ENCODE data around the gene MOGAT1.

MOGAT1 gene

DNA sequence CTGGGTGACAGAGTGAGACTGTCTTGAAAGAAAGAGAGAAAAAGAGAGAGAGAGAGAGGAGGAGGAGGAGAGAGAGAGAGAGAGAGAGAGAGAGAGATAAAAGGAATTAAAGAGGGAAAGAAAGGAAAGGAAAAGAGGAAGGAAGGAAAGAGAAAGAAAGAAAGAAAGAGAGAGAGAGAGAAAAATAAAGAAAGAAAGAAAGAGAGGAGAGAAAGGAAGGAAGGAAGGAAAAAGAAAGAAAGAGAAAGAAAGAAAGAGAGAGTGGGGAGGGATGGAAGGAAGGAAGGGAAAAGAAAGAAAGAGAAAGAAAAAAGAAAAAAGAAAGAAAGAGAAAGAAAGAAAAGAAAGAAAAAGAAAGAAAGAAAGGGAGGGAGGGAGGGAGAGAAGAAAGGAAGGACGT is 29.8 kb downstream of the MOGAT1 start:
- TF ChIP-seq, protein P1, sequence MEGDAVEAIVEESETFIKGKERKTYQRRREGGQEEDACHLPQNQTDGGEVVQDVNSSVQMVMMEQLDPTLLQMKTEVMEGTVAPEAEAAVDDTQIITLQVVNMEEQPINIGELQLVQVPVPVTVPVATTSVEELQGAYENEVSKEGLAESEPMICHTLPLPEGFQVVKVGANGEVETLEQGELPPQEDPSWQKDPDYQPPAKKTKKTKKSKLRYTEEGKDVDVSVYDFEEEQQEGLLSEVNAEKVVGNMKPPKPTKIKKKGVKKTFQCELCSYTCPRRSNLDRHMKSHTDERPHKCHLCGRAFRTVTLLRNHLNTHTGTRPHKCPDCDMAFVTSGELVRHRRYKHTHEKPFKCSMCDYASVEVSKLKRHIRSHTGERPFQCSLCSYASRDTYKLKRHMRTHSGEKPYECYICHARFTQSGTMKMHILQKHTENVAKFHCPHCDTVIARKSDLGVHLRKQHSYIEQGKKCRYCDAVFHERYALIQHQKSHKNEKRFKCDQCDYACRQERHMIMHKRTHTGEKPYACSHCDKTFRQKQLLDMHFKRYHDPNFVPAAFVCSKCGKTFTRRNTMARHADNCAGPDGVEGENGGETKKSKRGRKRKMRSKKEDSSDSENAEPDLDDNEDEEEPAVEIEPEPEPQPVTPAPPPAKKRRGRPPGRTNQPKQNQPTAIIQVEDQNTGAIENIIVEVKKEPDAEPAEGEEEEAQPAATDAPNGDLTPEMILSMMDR (IDR thresholded peaks at IDR 0.05) = no peak
- intact Hi-C loops (cut with DNase I; ENCODE audit: low total_unique reads) = no loop called here
- Histone ChIP-seq H3K27ac (no peak overlapping the region), H3K27me3 (no peaks in the 10 kb centered on the region), H3K9me3 (no peaks in the 10 kb centered on the region), H3K4me3 (no peak overlapping the region), H3K36me3 (no peaks in the 10 kb centered on the region), H3K4me1 (peaks cover 0 to 25% (median 6%) of the 10 kb centered on the region in 4 donors)
- no peak for DNase-seq

DNA sequence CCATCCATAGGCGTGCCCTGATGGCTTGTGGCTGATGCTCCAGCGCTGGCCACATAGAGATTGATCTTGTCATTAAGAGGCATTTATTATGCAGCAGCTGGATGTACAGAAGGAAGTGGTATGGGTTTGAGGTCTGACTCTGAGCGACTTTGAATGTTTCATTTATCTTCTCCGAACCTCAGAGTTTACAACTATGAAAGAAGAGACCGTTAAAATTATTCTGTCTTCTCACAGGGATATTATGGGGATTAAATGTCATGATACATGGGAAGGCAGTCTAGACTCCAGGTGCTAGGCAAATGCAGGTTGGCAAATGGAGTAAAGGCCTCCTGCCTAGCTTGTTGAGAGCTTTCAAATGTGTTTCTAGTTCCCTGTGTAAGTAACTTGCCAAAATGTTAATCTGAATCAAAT is 30.3 kb downstream of the MOGAT1 start:
- H3K36me3 ChIP-seq = no peaks in the 10 kb centered on the region
- H3K9me3 ChIP-seq = no peaks in the 10 kb centered on the region
- DNase-seq = no peak
- intact Hi-C loops (cut with DNase I; ENCODE audit: low total_unique reads) = no loop called here
- H3K27ac ChIP-seq = no peak overlapping the region
- TF ChIP-seq, protein P1 (IDR thresholded peaks at IDR 0.05) = no peak
- peaks cover 0 to 30% (median 6%) of the 10 kb centered on the region in 4 donors for H3K4me1 ChIP-seq
- no peak overlapping the region for H3K4me3 ChIP-seq
- H3K27me3 ChIP-seq = no peaks in the 10 kb centered on the region

DNA sequence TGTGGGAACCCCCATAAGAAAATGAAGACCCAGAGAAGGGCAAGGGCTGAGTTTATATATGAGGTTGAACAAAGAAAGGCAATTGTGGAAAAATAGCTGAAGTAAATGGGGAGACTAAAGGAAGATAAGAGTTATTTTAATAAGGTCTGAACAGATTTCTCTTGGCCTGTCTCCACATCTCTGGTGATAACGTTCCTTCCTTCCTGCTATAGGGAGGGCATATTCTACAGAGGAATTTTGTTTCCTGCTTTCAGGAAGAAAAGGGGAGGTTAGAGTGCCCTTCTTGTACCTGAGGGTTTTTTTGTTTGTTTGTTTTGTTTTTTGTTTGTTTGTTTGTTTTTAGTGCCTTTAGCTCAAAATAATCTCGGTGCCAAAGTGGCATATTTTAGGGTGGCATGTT is 31.6 kb downstream of the MOGAT1 start:
- H3K4me1 ChIP-seq = peaks cover 0 to 42% (median 6%) of the 10 kb centered on the region in 4 donors
- no peaks in the 10 kb centered on the region for H3K9me3 ChIP-seq
- intact Hi-C loops (cut with DNase I; ENCODE audit: low total_unique reads) = no loop called here
- H3K27me3 ChIP-seq = no peaks in the 10 kb centered on the region
- TF ChIP-seq, protein P1 (IDR thresholded peaks at IDR 0.05) = no peak
- no peaks in the 10 kb centered on the region for H3K36me3 ChIP-seq
- H3K4me3 ChIP-seq = no peak overlapping the region
- peak overlapping the region in 1 of 2 donors; percentile 64 for H3K27ac ChIP-seq
- no peak for DNase-seq

DNA sequence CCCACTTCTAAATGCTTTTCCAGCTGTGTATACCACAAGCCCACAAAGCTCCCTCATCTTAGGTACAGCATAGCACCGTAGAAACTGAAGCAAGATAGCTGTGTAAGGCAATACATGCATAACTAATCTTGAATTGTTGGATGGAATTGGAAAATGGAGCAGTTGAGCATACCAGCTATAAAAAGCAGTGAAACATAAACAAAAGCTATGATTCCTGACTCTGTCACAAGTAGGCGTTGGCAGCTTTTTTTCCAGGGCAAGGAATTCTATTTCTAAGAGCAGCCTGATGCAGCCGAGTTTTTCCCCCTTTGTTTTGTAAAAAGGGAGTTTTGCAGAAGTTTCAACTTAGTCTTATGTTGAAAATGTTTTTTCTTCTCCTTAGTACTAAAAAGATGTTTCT is 32.4 kb downstream of the MOGAT1 start:
- no peak overlapping the region for H3K4me3 ChIP-seq
- H3K27me3 ChIP-seq = no peaks in the 10 kb centered on the region
- H3K9me3 ChIP-seq = no peaks in the 10 kb centered on the region
- intact Hi-C loops (cut with DNase I; ENCODE audit: low total_unique reads) = loop anchor here (1.0 kb wide), 1 partner anchor 156 kb away; no protein-coding TSS in a partner anchor
- TF ChIP-seq, protein P1 (IDR thresholded peaks at IDR 0.05) = no peak
- DNase-seq = no peak
- peak overlapping the region; percentile 49 to 64 for H3K27ac ChIP-seq
- H3K4me1 ChIP-seq = peaks cover 0 to 50% (median 10%) of the 10 kb centered on the region in 4 donors
- H3K36me3 ChIP-seq = no peaks in the 10 kb centered on the region

DNA sequence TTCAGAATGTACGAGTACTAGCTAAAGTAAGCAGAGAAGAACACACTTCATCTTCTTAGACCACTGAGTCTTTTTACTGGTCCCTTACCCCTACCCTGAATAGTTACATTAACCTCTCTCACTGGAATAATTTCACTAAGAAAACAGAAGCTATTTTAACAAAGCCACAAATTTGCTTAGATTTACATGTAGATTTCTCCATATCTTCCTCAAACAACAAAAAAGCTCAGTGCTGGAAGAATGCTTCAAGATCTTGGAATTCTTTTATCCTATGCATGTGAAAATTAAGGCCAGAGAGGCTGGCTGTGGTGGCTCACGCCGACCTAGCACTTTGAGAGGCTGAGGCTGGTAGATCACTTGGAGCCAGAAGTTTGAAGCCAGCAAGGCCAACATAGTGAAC is 35.2 kb downstream of the MOGAT1 start:
- DNase-seq = no peak
- Histone ChIP-seq H3K27ac (no peak overlapping the region), H3K9me3 (no peaks in the 10 kb centered on the region), H3K4me3 (no peak overlapping the region), H3K36me3 (no peaks in the 10 kb centered on the region), H3K27me3 (no peaks in the 10 kb centered on the region), H3K4me1 (peaks cover 0 to 64% (median 17%) of the 10 kb centered on the region in 4 donors)
- intact Hi-C loops (cut with DNase I; ENCODE audit: low total_unique reads) = loop anchor here (5.0 kb wide), 1 partner anchor 196 kb away; no protein-coding TSS in a partner anchor
- TF ChIP-seq, protein P1 (IDR thresholded peaks at IDR 0.05) = no peak

All from tibial artery (tissue), 4 donors.